ENCODE data around the gene PKNOX1.
"Not testable (repeated sequence)": the region's sequence is repeated elsewhere in the genome, so short reads cannot be mapped to it uniquely, and the experiment has no call there.

PKNOX1 gene

DNA sequence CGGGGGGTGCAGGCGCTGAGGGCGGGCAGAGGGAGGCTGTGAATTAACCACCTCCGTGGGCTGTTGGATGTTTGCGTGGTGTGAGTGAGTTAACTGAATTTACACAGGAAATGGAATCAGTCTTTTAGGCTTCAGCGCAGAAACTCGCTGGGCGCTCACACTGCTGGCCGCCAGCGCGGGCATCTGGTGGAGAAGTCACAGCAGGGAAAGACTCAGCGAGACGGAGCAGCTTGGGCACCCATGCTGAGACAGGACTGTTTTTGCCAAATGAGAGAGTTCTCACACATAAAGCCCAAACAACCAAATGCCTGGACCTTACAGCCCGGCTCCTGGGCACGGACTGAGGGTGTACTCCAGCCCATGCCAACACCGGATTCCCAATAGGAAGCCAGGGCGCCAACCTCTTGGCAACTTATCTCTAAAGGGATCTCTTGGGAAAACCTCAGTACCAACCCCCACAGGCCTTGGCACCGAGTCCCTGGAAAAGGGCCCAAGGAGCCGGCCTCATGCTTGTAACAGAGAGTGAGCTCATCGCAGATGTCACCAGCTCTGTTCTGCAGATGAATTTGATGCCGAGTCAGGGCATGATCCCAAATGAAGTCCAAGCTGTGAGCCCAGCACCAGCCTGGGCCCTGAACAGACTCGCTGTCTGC lies 90.0 kb downstream of the PKNOX1 start:
- H3K36me3 ChIP-seq (ENCODE audit: insufficient read depth, low read length); H3K9ac ChIP-seq (ENCODE audit: insufficient read length); DNase-seq (ENCODE audit: low read depth, low spot score); H3K9me3 ChIP-seq (ENCODE audit: low read depth, low read length); H3K27ac ChIP-seq; H3K4me3 ChIP-seq: not testable (repeated sequence)

DNA sequence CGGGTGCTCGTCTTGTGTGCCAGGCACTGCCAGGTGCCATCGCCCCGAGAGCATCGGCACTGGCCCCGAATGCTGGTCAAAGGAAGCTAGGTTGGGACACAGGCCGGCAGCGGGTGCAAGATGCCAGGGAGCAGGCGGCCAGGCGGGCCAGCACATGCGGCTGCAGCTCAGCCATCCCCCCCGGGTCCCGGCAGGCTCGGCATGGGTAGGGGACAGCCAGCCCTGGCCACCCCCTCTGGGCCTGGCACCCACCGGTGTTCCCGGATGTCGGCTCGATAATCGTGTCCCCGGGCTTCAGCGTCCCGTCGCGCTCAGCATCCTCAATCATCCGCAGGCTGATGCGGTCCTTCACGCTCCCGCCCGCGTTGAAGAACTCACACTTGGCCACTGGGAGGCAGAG lies 91.6 kb downstream of the PKNOX1 start:
- not testable (repeated sequence) for H3K4me3 ChIP-seq; DNase-seq (ENCODE audit: low read depth, low spot score); H3K27ac ChIP-seq; H3K9me3 ChIP-seq (ENCODE audit: low read depth, low read length); H3K9ac ChIP-seq (ENCODE audit: insufficient read length); H3K36me3 ChIP-seq (ENCODE audit: insufficient read depth, low read length)

DNA sequence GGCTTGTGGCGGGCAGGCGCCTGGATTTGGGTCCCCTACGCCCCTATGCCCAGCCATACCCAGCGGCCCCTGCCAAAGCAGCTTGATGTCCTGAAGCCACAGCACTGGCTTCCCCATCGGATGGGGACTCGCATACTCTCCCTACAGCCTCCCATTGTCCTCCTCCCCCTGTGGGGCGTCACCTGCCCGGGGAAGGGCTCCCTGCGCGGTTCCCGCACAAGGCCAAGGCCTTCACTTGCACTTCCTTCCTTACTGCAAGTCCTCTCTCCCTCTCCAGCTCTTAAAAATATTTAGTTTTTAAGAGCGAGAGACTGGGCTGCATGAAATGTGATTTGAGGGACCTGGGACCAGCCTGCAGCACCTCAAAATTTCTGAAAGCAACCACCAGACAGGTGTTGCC lies 92.3 kb downstream of the PKNOX1 start:
- not testable (repeated sequence) for H3K36me3 ChIP-seq (ENCODE audit: insufficient read depth, low read length); H3K9me3 ChIP-seq (ENCODE audit: low read depth, low read length); DNase-seq (ENCODE audit: low read depth, low spot score); H3K27ac ChIP-seq; H3K4me3 ChIP-seq; H3K9ac ChIP-seq (ENCODE audit: insufficient read length)

DNA sequence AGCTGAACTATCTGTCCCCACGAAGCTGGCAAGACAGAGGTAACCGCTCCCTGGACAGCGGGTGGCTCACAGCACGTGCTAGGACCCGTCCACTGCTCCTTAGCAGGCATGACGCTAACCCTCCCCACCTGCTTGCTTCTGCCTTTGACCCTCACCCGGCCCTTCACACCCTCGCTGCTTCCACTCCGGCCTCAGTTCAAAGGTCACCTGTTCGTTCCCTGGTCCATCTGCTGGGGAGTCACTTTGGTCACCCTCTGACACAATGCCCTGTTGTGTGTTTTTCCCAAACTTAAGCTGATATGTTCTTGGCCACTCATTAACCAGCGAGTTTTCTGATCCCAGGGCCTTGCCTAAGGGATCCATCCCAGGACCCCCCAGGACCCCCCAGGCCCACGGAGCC lies 93.7 kb downstream of the PKNOX1 start:
- not testable (repeated sequence) for H3K36me3 ChIP-seq (ENCODE audit: insufficient read depth, low read length); DNase-seq (ENCODE audit: low read depth, low spot score); H3K9me3 ChIP-seq (ENCODE audit: low read depth, low read length); H3K27ac ChIP-seq; H3K4me3 ChIP-seq; H3K9ac ChIP-seq (ENCODE audit: insufficient read length)

DNA sequence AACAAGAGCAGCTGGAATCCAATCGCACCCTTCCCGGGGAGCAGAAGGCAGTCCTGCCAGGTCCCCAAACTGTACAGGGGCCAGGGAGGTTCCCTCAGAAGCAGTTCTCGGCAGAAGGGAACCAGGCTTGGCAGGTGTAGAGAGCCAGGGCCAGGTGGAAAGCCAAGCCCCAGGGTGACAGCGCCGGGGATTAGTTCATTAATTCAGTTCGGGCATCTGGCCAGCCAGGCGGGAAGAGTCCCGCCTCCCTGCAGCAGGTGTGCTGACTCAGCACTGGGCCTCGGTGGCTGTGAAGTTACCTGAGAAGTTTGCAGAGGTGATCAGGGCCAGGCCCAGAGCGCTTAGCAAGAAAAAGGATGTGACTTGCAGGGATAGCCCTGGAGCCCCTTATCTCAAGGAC lies 95.3 kb downstream of the PKNOX1 start:
- not testable (repeated sequence) for H3K9ac ChIP-seq (ENCODE audit: insufficient read length); H3K4me3 ChIP-seq; H3K27ac ChIP-seq; H3K9me3 ChIP-seq (ENCODE audit: low read depth, low read length); H3K36me3 ChIP-seq (ENCODE audit: insufficient read depth, low read length); DNase-seq (ENCODE audit: low read depth, low spot score)

DNA sequence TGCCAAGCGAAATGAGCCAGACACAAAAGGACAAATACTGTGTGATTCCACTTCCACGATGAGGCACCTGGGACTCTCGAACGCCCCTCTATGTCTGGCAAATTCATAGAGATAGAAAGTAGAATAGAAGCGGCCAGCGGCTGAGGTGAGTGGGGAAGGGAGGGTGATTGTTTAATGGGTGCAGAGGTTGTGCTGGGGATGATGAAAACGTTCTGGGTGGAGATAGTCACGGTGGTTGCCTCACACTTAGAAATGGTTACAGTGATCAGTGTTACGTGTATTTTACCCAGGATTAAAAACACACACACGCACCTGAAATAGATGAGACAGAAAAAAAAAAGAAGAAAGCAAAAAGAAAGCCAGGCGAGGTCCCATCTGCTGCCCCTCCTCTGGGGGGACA lies 98.4 kb downstream of the PKNOX1 start:
- H3K36me3 ChIP-seq (ENCODE audit: insufficient read depth, low read length); DNase-seq (ENCODE audit: low read depth, low spot score); H3K9me3 ChIP-seq (ENCODE audit: low read depth, low read length); H3K4me3 ChIP-seq; H3K9ac ChIP-seq (ENCODE audit: insufficient read length); H3K27ac ChIP-seq: not testable (repeated sequence)

DNA sequence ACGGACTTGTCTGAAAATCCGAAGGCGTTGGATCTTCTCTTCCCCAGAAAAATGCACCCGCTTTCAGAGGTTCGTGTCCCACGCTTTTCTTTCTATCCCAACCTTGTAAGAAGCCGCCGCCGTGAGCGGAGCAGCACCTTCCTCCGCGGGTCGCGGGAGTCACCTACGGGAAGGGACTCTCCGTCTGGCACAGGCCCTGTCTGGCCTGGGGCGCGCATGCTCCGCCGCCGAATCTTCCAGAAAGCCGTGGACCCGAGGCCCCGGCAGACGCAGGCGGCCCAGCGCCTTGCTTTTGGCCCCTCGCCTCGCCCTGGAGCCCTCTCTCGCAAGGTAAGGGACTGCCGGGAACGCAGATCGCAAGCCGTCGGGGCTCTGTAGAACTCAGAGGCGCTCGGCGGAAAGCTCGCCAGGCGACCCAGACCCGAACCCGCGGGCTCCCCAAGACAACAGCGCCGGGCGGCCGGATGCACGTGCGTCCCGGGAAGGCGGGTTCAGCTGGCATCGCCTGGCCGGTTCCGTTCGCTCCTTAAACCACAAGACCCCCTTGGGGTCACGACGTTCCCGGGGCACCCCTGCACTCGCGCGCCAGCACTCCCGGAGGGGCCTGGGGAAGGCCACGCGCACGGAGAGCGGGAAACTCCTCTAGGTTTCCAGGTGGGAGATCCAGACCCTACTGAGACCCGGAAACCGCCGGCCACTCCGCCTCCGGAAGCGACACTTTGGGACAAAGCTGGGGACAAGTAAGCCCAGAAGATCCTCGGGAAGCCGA lies 100.2 kb downstream of the PKNOX1 start:
- H3K4me3 ChIP-seq; H3K27ac ChIP-seq; H3K9me3 ChIP-seq (ENCODE audit: low read depth, low read length); DNase-seq (ENCODE audit: low read depth, low spot score); H3K9ac ChIP-seq (ENCODE audit: insufficient read length); H3K36me3 ChIP-seq (ENCODE audit: insufficient read depth, low read length): not testable (repeated sequence)

DNA sequence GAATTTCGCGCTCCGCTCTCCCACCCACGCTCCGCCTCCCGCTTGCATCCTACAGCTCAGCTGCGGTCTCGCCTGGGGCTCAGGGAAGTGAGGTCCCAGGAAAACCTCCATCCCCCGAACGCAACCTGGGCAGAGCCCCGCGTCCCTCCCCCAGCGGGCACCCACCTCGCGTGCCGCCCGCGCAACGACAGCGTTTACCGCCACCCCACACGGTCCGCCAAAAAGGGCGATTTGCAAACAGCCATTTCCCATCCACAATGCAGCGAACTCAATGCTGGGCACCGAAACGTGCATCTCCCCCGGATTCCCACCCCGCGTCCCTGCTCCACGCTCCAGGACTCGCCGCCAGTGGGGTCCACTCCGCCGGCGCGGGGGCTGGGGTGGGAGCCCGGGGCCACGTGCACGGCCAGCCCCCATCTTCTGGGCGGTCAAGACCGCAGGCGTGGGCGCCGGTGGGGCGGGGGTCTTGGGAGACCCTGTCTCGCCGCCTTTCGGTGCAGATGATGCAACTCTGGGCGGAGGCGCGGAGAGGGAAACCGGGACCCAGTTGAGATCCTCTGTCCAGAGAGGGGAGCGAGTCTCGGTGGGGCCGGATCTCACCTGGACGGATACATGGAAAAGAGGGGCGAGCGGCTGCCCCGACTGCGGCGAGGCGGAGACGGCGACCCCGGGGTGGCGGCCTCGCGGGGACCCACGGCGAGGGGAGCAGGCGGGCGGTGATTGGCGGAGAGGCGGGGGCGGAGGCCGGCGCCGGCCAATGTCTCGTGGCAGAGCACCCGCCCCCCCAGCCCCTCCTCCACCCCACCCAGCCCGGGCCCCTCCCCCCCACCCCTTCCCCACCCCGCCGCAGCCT lies 101.0 kb downstream of the PKNOX1 start, which contains the start of gene CBS:
CBS (minus strand) TSS at position 666 of the 853 bp plus-strand sequence. CDS start 3,642 bp downstream, outside the sequence.
- H3K9ac ChIP-seq (ENCODE audit: insufficient read length); H3K36me3 ChIP-seq (ENCODE audit: insufficient read depth, low read length); DNase-seq (ENCODE audit: low read depth, low spot score); H3K4me3 ChIP-seq; H3K27ac ChIP-seq; H3K9me3 ChIP-seq (ENCODE audit: low read depth, low read length): not testable (repeated sequence)

DNA sequence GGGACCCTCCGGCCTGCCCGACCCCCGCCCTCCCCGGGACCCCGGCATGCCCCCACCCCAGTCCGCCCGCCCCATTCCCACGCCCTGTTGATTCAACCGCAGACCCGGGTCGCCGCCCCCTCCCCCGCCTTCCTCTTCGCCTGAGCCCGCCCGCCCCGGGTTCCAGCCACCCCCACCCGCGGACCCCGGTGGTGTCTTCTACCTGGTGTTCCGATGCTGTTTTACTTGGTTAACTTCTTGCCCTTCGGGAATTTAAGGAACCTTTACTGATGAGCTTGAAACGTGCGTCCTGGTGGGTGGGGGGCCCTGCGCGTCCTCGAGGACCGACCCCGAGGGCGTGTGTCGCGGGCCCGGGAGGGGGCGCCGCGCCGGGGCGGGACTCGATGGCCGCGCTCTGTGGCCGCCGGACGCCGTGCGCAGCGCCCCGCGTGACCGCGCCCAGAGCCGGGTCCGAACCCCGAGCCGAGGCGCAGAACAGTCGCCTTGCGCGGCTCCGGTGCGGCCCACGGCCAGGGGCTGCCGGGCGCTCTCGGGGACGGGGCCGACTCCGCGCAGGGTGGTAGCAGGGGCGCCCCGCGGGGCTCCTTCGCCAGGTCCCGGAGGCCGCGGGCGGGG lies 101.8 kb downstream of the PKNOX1 start:
- not testable (repeated sequence) for H3K27ac ChIP-seq; H3K9me3 ChIP-seq (ENCODE audit: low read depth, low read length); H3K9ac ChIP-seq (ENCODE audit: insufficient read length); DNase-seq (ENCODE audit: low read depth, low spot score); H3K36me3 ChIP-seq (ENCODE audit: insufficient read depth, low read length); H3K4me3 ChIP-seq

DNA sequence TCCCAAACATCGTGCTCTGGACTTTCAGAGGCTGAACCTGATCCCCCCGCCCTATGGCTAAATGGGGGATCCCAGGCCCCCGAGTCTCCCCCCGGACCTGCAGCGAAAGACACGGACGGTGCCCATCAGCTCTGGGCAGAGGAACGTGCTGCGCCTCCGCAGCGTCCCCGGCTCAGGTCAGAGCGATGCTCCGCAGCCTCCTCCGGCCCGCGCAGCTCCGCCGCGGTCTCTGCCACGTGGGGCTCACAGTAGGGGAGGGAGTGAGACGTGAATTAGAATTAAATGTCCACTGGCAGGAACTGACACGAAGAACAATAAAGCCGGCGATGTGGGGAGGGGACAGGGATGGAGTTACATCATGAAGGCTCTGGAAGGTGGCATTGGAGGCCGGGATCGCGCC lies 102.3 kb downstream of the PKNOX1 start:
- H3K27ac ChIP-seq; H3K9me3 ChIP-seq (ENCODE audit: low read depth, low read length); H3K36me3 ChIP-seq (ENCODE audit: insufficient read depth, low read length); DNase-seq (ENCODE audit: low read depth, low spot score); H3K4me3 ChIP-seq; H3K9ac ChIP-seq (ENCODE audit: insufficient read length): not testable (repeated sequence)

DNA sequence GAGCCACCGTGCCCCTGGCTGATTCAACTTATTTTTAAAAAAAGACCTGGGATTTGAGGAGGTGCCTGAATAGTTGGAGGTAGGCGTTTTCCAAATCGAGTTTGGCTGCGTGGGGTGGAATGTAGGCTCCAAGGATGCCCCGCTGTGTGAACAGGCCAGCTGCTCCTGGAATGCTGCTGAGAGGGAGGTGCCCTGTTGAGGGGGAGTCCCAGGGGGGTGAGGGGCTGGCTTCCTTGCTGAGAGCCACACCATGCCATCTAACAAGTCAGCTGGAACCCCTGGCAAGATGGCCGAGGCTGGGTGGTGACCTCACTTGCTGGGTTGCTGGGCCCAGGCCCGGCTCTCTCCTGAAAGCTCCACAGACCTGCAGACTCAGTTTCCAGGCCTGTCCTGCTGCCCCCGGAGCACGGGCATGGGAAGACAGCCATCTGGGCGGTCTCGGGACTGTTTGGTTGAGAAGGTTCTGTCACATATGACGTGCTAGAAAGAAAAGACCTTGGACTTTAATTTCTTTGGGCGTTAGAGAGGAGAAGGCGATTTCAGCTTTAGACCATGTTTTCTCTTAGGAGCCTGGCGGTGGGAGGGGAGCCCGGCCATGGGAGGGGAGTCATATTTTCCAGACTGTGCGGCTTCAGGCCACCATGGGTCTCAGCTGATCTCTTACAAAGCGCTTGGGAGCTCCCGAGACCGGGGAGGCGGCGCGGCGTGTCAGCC lies 108.4 kb downstream of the PKNOX1 start:
- H3K9ac ChIP-seq (ENCODE audit: insufficient read length); DNase-seq (ENCODE audit: low read depth, low spot score); H3K27ac ChIP-seq; H3K36me3 ChIP-seq (ENCODE audit: insufficient read depth, low read length); H3K9me3 ChIP-seq (ENCODE audit: low read depth, low read length); H3K4me3 ChIP-seq: not testable (repeated sequence)
